H9 (cell line): ENCODE measurements around the gene CA9. TPM values are rescaled to one million over a fixed set of nuclear protein-coding genes. Genes with fewer than 3 reads are reported as not detected.

Experiments
- DNase-seq: peaks from one replicate; pipeline ENCODE4 v3.0.0-alpha.2; 2017
- H2AFZ ChIP-seq: one replicate; pipeline ENCODE4 v1.6.1; 2013; ENCODE audit warnings: mild to moderate bottlenecking, low read length, control low read depth, moderate library complexity
- H2AK5ac ChIP-seq: 2 replicates; pipeline ENCODE4 v1.6.1; 2013; ENCODE audit warnings: low read length, control low read depth, mixed read lengths; ENCODE audit not compliant: insufficient read length
- H2BK120ac ChIP-seq: one replicate; pipeline ENCODE4 v1.6.1; 2013; ENCODE audit warnings: low read depth, mild to moderate bottlenecking, low read length, control low read depth, inconsistent platforms; ENCODE audit not compliant: poor library complexity, severe bottlenecking
- H2BK12ac ChIP-seq: 2 replicates; pipeline ENCODE4 v1.6.1; 2013; ENCODE audit warnings: low read length, control low read depth, mixed read lengths, low read depth; ENCODE audit not compliant: insufficient read length
- H2BK15ac ChIP-seq: 2 replicates; pipeline ENCODE4 v1.6.1; 2013; ENCODE audit warnings: low read depth, low read length, control low read depth
- H2BK20ac ChIP-seq: one replicate; pipeline ENCODE4 v1.6.1; 2013; ENCODE audit warnings: low read depth, mild to moderate bottlenecking, low read length, control low read depth, inconsistent platforms; ENCODE audit not compliant: poor library complexity, severe bottlenecking
- H2BK5ac ChIP-seq: 2 replicates; pipeline ENCODE4 v1.6.1; 2013; ENCODE audit warnings: low read length, control low read depth, mixed read lengths; ENCODE audit not compliant: insufficient read length
- H3K14ac ChIP-seq: 2 replicates; pipeline ENCODE4 v1.6.1; 2013; ENCODE audit warnings: low read length, control low read depth; ENCODE audit not compliant: insufficient read depth
- H3K18ac ChIP-seq: 2 replicates; pipeline ENCODE4 v1.6.1; 2013; ENCODE audit warnings: low read depth, mild to moderate bottlenecking, mixed read lengths, low read length, control low read depth; ENCODE audit not compliant: insufficient read length
- H3K23ac ChIP-seq: 2 replicates; pipeline ENCODE4 v1.6.1; 2013; ENCODE audit warnings: low read length, control low read depth, mixed read lengths, low read depth; ENCODE audit not compliant: insufficient read length
- H3K23me2 ChIP-seq: 2 replicates; pipeline ENCODE4 v1.6.1; 2013; ENCODE audit warnings: low read depth, mild to moderate bottlenecking, mixed read lengths, low read length, control low read depth; ENCODE audit not compliant: insufficient read length, poor library complexity, severe bottlenecking
- H3K27ac ChIP-seq: 2 replicates; pipeline ENCODE4 v1.5.1; 2013; ENCODE audit warnings: low read length, control low read depth, mixed read lengths, low read depth; ENCODE audit not compliant: insufficient read length
- H3K27me3 ChIP-seq: 2 replicates; pipeline ENCODE4 v1.6.1; 2013; ENCODE audit warnings: low read length, control low read depth, inconsistent platforms; ENCODE audit not compliant: insufficient read depth
- H3K4ac ChIP-seq: 2 replicates; pipeline ENCODE4 v1.6.1; 2013; ENCODE audit warnings: low read depth, mild to moderate bottlenecking, control low read depth, inconsistent platforms, low read length, moderate library complexity
- H3K4me1 ChIP-seq: 2 replicates; pipeline ENCODE4 v1.6.1; 2013; ENCODE audit warnings: low read length, control low read depth, inconsistent platforms; ENCODE audit not compliant: insufficient read depth
- H3K4me2 ChIP-seq: 2 replicates; pipeline ENCODE4 v1.6.1; 2013; ENCODE audit warnings: low read length, control low read depth, mixed read lengths; ENCODE audit not compliant: insufficient read length, insufficient read depth
- H3K56ac ChIP-seq: 2 replicates; pipeline ENCODE4 v1.6.1; 2013; ENCODE audit warnings: low read depth, mild to moderate bottlenecking, mixed read lengths, low read length, control low read depth; ENCODE audit not compliant: insufficient read length
- H3K79me1 ChIP-seq: 2 replicates; pipeline ENCODE4 v1.6.1; 2013; ENCODE audit warnings: low read depth, mild to moderate bottlenecking, moderate library complexity, low read length, control low read depth, inconsistent platforms; ENCODE audit not compliant: insufficient read depth, poor library complexity, severe bottlenecking
- H3K79me2 ChIP-seq: 2 replicates; pipeline ENCODE4 v1.6.1; 2013; ENCODE audit warnings: low read length, control low read depth, inconsistent platforms; ENCODE audit not compliant: insufficient read depth
- H3K9ac ChIP-seq: 2 replicates; pipeline ENCODE4 v1.6.1; 2013; ENCODE audit warnings: low read length, control low read depth, mixed read lengths; ENCODE audit not compliant: insufficient read length; ENCODE audit errors: extremely low read depth
- H3K9me3 ChIP-seq: one replicate; pipeline ENCODE4 v1.6.1; 2013; ENCODE audit warnings: low read depth, low read length, inconsistent platforms; ENCODE audit not compliant: control insufficient read depth
- H3T11ph ChIP-seq: one replicate; pipeline ENCODE4 v1.6.1; 2013; ENCODE audit warnings: mild to moderate bottlenecking, low read length, control low read depth, inconsistent platforms
- H4K20me1 ChIP-seq: one replicate; pipeline ENCODE4 v1.6.1; 2013; ENCODE audit not compliant: control insufficient read depth, insufficient read length, insufficient read depth
- H4K5ac ChIP-seq: 2 replicates; pipeline ENCODE4 v1.6.1; 2013; ENCODE audit warnings: low read depth, mild to moderate bottlenecking, mixed read lengths, low read length, control low read depth; ENCODE audit not compliant: insufficient read length
- H4K8ac ChIP-seq: replicated peaks from 2 replicates; pipeline ENCODE4 v1.6.1; 2013; ENCODE audit warnings: low read length, control low read depth, mixed read lengths, low read depth; ENCODE audit not compliant: insufficient read length
- H4K91ac ChIP-seq: 2 replicates; pipeline ENCODE4 v1.6.1; 2013; ENCODE audit warnings: low read depth, mild to moderate bottlenecking, moderate library complexity, mixed read lengths, low read length, control low read depth; ENCODE audit not compliant: insufficient read length
- H3K27ac Mint-ChIP-seq, 3 experiments: 2 replicates in 2 of 3; 3 replicates in 1 of 3; pipeline ENCODE4 v1.8.0; 2020 to 2021; ENCODE audit warnings: mixed read lengths in 3 of 3, mild to moderate bottlenecking in 1 of 3, moderate library complexity in 1 of 3
- H3K27me3 Mint-ChIP-seq: 2 replicates; pipeline ENCODE4 v1.8.0; 2021; ENCODE audit warnings: low read depth, mild to moderate bottlenecking, moderate library complexity, mixed read lengths
- H3K36me3 Mint-ChIP-seq, 3 experiments: 2 replicates in 2 of 3; 3 replicates in 1 of 3; pipeline ENCODE4 v1.8.0; 2020 to 2021; ENCODE audit warnings: low read depth in 3 of 3, mixed read lengths in 3 of 3; ENCODE audit not compliant: insufficient read depth in 1 of 3
- H3K4me1 Mint-ChIP-seq, 2 experiments: 2 replicates each; pipeline ENCODE4 v1.8.0; 2020; ENCODE audit warnings: mixed read lengths in 2 of 2
- H3K4me3 Mint-ChIP-seq, 2 experiments: 2 replicates in 1 of 2; 3 replicates in 1 of 2; pipeline ENCODE4 v1.8.0; 2020 to 2021; ENCODE audit warnings: mild to moderate bottlenecking in 2 of 2, mixed read lengths in 2 of 2, moderate library complexity in 1 of 2
- H3K9me3 Mint-ChIP-seq, 2 experiments: 2 replicates in 1 of 2; 3 replicates in 1 of 2; pipeline ENCODE4 v1.8.0; 2020; ENCODE audit warnings: mild to moderate bottlenecking in 2 of 2, mixed read lengths in 2 of 2, moderate library complexity in 1 of 2
- CTCF ChIP-seq: fragments of 200-600 bp; sonication (generic); conservative IDR thresholded peaks from 3 replicates; pipeline ENCODE4 v1.8.0; 2021; ENCODE audit warnings: antibody characterized with exemption, mild to moderate bottlenecking
- WGBS: extraction: QIAGEN DNeasy Blood & Tissue Kit; methylation state at CpG from one replicate; pipeline ENCODE4 v1.1.7; 2013; ENCODE audit warnings: missing lambda C conversion rate, low lambda C conversion rate, mixed read lengths; ENCODE audit not compliant: insufficient read length; ENCODE audit errors: extremely low coverage; 5-methylcytosine and 5-hydroxymethylcytosine counted together
- total RNA-seq: library from RNA; stranded (reverse); gene quantifications from 2 replicates; pipeline ENCODE4 v1.2.1, GENCODE V29; 2021

CA9 gene
- total RNA-seq, 1 experiment from 2014 or later: 0.94 TPM

GRCh38 chr9:35682051-35682450 lies 8.3 kb downstream of the CA9 start:
- Histone ChIP-seq H4K5ac (no peak overlapping the region), H3K27me3 (no peaks in the 10 kb centered on the region), H2BK12ac (no peak overlapping the region), H4K20me1 (no peaks in the 10 kb centered on the region), H2BK120ac (no peak overlapping the region), H3T11ph (no peak overlapping the region), H3K23ac (no peak overlapping the region), H2AK5ac (no peak overlapping the region), H3K4ac (no peak overlapping the region), H4K91ac (no peak overlapping the region), H3K4me2 (no peak overlapping the region), H3K79me1 (no peaks in the 10 kb centered on the region), H3K79me2 (no peaks in the 10 kb centered on the region), H3K14ac (no peak overlapping the region), H2BK20ac (no peak overlapping the region), H2AFZ (no peak overlapping the region), H3K23me2 (no peaks in the 10 kb centered on the region), H2BK5ac (no peak overlapping the region), H4K8ac (no peak overlapping the region), H3K18ac (no peak overlapping the region), H3K27ac (no peak overlapping the region), H3K56ac (no peak overlapping the region), H3K9ac (no peak overlapping the region), H3K9me3 (no peaks in the 10 kb centered on the region), H2BK15ac (no peak overlapping the region), H3K4me1 (no peaks in the 10 kb centered on the region; the same call in none of the 2 replicates)
- Mint-ChIP-seq H3K9me3 (no peaks in the 10 kb centered on the region), H3K4me1 (peaks cover 21 to 25% of the 10 kb centered on the region in 2 experiments), H3K27ac (peak overlapping the region in 1 of 3 experiments; percentile 92; a peak in 3 of 7 replicates), H3K27me3 (peaks cover 8% of the 10 kb centered on the region), H3K36me3 (peaks cover 37 to 53% (median 52%) of the 10 kb centered on the region in 3 experiments; a peak in 6 of 7 replicates), H3K4me3 (peak overlapping the region in 1 of 2 experiments; percentile 56; a peak in 1 of 5 replicates)
- no CpG with 5 or more reads among the region's 6 CpGs for WGBS
- DNase-seq: no peak
- TF ChIP-seq CTCF: no peak
